ENCODE data around the gene TKTL1. TPM values are rescaled to one million over a fixed set of nuclear protein-coding genes. Genes with fewer than 3 reads are reported as not detected.
"Not testable (repeated sequence)": the region's sequence is repeated elsewhere in the genome, so short reads cannot be mapped to it uniquely, and the experiment has no call there.

TKTL1 gene
- total and polyA plus RNA-seq, 2 experiments from 2014 or later: 0.52 TPM; not detected in 1

DNA sequence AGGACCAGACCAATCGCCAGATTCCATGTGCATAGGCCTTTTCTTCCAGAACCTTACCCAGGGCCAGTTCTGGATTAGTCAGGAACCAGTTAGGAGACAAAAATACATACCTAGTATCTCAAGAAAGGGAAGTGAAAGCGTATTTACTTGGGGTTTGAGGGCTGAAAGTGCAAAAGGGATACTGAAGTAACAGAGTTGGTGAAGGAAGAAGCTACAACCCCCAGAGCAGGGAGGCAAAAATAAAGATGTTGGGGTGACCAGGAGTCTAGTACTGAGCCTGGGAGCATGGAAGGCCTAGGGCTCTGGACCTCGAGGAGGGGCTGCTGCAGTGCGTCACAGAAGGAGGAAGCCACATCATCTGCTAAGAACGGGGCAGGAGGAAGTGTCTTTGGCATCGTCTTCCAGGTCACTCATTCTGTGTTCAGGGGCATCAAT, 38.3 kb downstream of the TKTL1 start:
- H3K4me2 ChIP-seq: no peak overlapping the region
- TF ChIP-seq EZH2phosphoT487 (IDR thresholded peaks at IDR 0.05; ENCODE audit: low read depth, severe bottlenecking, unreplicated experiment) (no peak), EZH2 (IDR thresholded peaks at IDR 0.05; ENCODE audit: borderline replicate concordance) (no peak), CTCF (IDR thresholded peaks at IDR 0.05; ENCODE audit: poor library complexity) (no peak)
- no peaks in the 10 kb centered on the region for H3K27me3 ChIP-seq
- no peak overlapping the region for H3K4me3 ChIP-seq
- WGBS (ENCODE audit: low lambda C conversion rate, missing lambda C conversion rate): 73% methylated on average over 6 of the region's 6 CpGs
- no peak overlapping the region for H3K27ac ChIP-seq
- DNase-seq (ENCODE audit: low spot score): no peak
- no peaks in the 10 kb centered on the region for H3K36me3 ChIP-seq (replicated peaks; ENCODE audit: insufficient read depth, low read depth)
- no peaks in the 10 kb centered on the region for H3K4me1 ChIP-seq (ENCODE audit: insufficient read depth)
- no peak overlapping the region for H2AFZ ChIP-seq
- no peaks in the 10 kb centered on the region for H3K9me3 ChIP-seq (ENCODE audit: low read depth)
- no peaks in the 10 kb centered on the region for H4K20me1 ChIP-seq (ENCODE audit: insufficient read depth, poor library complexity, severe bottlenecking)
- no peaks in the 10 kb centered on the region for H3K9me2 ChIP-seq (replicated peaks; ENCODE audit: insufficient read depth)
- H3K79me2 ChIP-seq: no peaks in the 10 kb centered on the region

DNA sequence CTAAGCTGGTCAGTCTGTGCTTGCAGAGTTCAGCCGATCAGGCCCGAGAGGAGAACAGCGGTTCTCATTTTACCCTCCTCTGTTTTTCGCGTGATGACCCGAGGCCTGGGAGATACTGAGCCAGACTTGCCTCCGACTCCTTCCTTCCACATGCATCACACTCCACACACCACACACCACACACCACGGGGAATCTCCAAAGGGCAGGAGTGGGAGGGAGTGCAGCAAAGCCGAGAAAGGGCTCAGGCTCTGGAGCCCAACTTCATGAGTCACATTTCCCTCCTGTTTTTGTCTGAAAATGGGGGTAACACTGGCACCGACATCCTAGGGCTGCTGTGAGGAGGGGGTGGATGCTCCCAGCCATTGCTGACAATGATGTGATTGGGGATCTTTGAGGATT, 38.9 kb downstream of the TKTL1 start:
- Histone ChIP-seq H2AFZ (no peak overlapping the region), H3K4me2 (no peak overlapping the region), H3K27ac (no peak overlapping the region), H4K20me1 (ENCODE audit: insufficient read depth, poor library complexity, severe bottlenecking) (no peaks in the 10 kb centered on the region), H3K4me3 (no peak overlapping the region), H3K27me3 (no peaks in the 10 kb centered on the region), H3K79me2 (no peaks in the 10 kb centered on the region), H3K36me3 (replicated peaks; ENCODE audit: insufficient read depth, low read depth) (no peaks in the 10 kb centered on the region), H3K4me1 (ENCODE audit: insufficient read depth) (no peaks in the 10 kb centered on the region), H3K9me2 (replicated peaks; ENCODE audit: insufficient read depth) (no peaks in the 10 kb centered on the region), H3K9me3 (ENCODE audit: low read depth) (no peaks in the 10 kb centered on the region)
- TF ChIP-seq CTCF (IDR thresholded peaks at IDR 0.05; ENCODE audit: poor library complexity) (no peak), EZH2 (IDR thresholded peaks at IDR 0.05; ENCODE audit: borderline replicate concordance) (no peak), EZH2phosphoT487 (IDR thresholded peaks at IDR 0.05; ENCODE audit: low read depth, severe bottlenecking, unreplicated experiment) (no peak)
- 83% methylated on average over 10 of the region's 10 CpGs for WGBS (ENCODE audit: low lambda C conversion rate, missing lambda C conversion rate)
- no peak for DNase-seq (ENCODE audit: low spot score)

- not testable (repeated sequence) for H4K20me1 ChIP-seq (ENCODE audit: insufficient read depth, poor library complexity, severe bottlenecking); H3K4me3 ChIP-seq; H3K36me3 ChIP-seq (replicated peaks; ENCODE audit: insufficient read depth, low read depth); H2AFZ ChIP-seq; H3K4me1 ChIP-seq (ENCODE audit: insufficient read depth); H3K9me3 ChIP-seq (ENCODE audit: low read depth); H3K27me3 ChIP-seq; H3K27ac ChIP-seq; DNase-seq (ENCODE audit: low spot score); H3K4me2 ChIP-seq; H3K79me2 ChIP-seq; H3K9me2 ChIP-seq (replicated peaks; ENCODE audit: insufficient read depth)
- 20% methylated on average over 2 of the region's 115 CpGs for WGBS (ENCODE audit: low lambda C conversion rate, missing lambda C conversion rate)
Observed at GRCh38 chrX:154341399-154342298, 46.1 kb downstream of the TKTL1 start.

- not testable (repeated sequence) for H4K20me1 ChIP-seq (ENCODE audit: insufficient read depth, poor library complexity, severe bottlenecking); H3K27ac ChIP-seq; H3K9me2 ChIP-seq (replicated peaks; ENCODE audit: insufficient read depth); H3K4me1 ChIP-seq (ENCODE audit: insufficient read depth); H3K4me2 ChIP-seq; H3K9me3 ChIP-seq (ENCODE audit: low read depth); H3K27me3 ChIP-seq; H3K79me2 ChIP-seq; H3K36me3 ChIP-seq (replicated peaks; ENCODE audit: insufficient read depth, low read depth); H3K4me3 ChIP-seq; H2AFZ ChIP-seq; DNase-seq (ENCODE audit: low spot score)
- WGBS (ENCODE audit: low lambda C conversion rate, missing lambda C conversion rate): no CpG with 5 or more reads among the region's 16 CpGs
Observed at GRCh38 chrX:154343063-154343462, 47.5 kb downstream of the TKTL1 start.

DNA sequence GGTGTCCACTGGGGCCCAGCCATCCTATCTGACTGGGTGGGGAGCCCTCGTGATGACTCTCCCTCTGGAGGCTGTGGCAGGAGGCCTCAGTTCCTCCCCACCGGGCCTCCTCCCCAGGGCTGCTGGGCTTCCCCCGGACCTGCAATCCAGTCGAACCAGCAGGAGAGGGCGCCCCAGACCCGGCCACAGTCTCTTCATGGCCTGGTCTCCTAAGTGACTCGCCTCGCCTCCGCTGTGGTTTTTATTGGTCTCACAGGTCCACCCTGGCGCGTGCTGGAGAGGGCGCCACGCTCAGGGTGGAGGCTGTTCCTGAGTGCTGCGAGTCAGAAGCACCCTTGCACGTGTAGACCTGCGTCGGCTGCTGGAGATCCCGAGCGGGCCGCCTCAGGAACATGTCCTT, 48.0 kb downstream of the TKTL1 start:
- H3K27me3 ChIP-seq; H3K36me3 ChIP-seq (replicated peaks; ENCODE audit: insufficient read depth, low read depth); H3K4me1 ChIP-seq (ENCODE audit: insufficient read depth); H3K9me3 ChIP-seq (ENCODE audit: low read depth); DNase-seq (ENCODE audit: low spot score); H3K9me2 ChIP-seq (replicated peaks; ENCODE audit: insufficient read depth); H3K4me3 ChIP-seq; H3K4me2 ChIP-seq; H4K20me1 ChIP-seq (ENCODE audit: insufficient read depth, poor library complexity, severe bottlenecking); H3K79me2 ChIP-seq; H2AFZ ChIP-seq; H3K27ac ChIP-seq: not testable (repeated sequence)
- no CpG with 5 or more reads among the region's 20 CpGs for WGBS (ENCODE audit: low lambda C conversion rate, missing lambda C conversion rate)
